NCI-H128 (cell line): Measurements from ENCODE around the gene WWC1.
"Not testable (repeated sequence)": the region's sequence is repeated elsewhere in the genome, so short reads cannot be mapped to it uniquely, and the experiment has no call there.

Experiments used
- DNase-seq: peaks from one replicate; lab custom pipeline; 2025; ENCODE audit not compliant: unreplicated experiment; lab: John Stamatoyannopoulos, UW

WWC1 gene

GRCh38 chr5:168286386-168286785, 5.1 kb upstream of the WWC1 start:
- no peak for DNase-seq

- DNase-seq, result not testable (repeated sequence)
These were observed 4.6 kb upstream of the WWC1 start for GRCh38 chr5:168286863-168287262.

- DNase-seq, result no peak
These were observed 4.1 kb upstream of the WWC1 start for GRCh38 chr5:168287362-168287761.

- DNase-seq, result no peak
These were observed 2.8 kb upstream of the WWC1 start for GRCh38 chr5:168288349-168289245.

- DNase-seq, result no peak
These were observed 523 bp upstream of the WWC1 start for GRCh38 chr5:168290902-168291341.

- no peak for DNase-seq
These were observed 730 bp downstream of the WWC1 start for GRCh38 chr5:168291964-168292785.

GRCh38 chr5:168292786-168293696, 1.6 kb downstream of the WWC1 start:
- no peak for DNase-seq

- no peak for DNase-seq
These were observed 4.2 kb downstream of the WWC1 start for GRCh38 chr5:168295574-168296201.

- DNase-seq, result no peak
These were observed 5.2 kb downstream of the WWC1 start for GRCh38 chr5:168296682-168297081.

GRCh38 chr5:168298949-168299348, 7.5 kb downstream of the WWC1 start:
- no peak for DNase-seq

- DNase-seq, result no peak
These were observed 7.9 kb downstream of the WWC1 start for GRCh38 chr5:168299372-168299771.

GRCh38 chr5:168300326-168301182, 9.1 kb downstream of the WWC1 start:
- no peak for DNase-seq

GRCh38 chr5:168301593-168302390, 10.3 kb downstream of the WWC1 start:
- no peak for DNase-seq

GRCh38 chr5:168302785-168303184, 11.3 kb downstream of the WWC1 start:
- no peak for DNase-seq

- DNase-seq, result no peak
These were observed 12.1 kb downstream of the WWC1 start for GRCh38 chr5:168303393-168304025.

GRCh38 chr5:168304349-168304748, 12.9 kb downstream of the WWC1 start:
- DNase-seq, result no peak

GRCh38 chr5:168305281-168305680, 13.8 kb downstream of the WWC1 start:
- no peak for DNase-seq

GRCh38 chr5:168307022-168307421, 15.6 kb downstream of the WWC1 start:
- no peak for DNase-seq
